Measurements from ENCODE around the gene CD55. TPM values are rescaled to one million over a fixed set of nuclear protein-coding genes. Genes with fewer than 3 reads are reported as not detected.
A peak's percentile ranks its signal among the peaks of the same experiment; 100 is the strongest.

The CD55 gene
- total RNA-seq, 1 donor from 2014 or later = 356 TPM

GRCh38 chr1:207312604-207312920 is 8.9 kb upstream of the CD55 start:
- Histone ChIP-seq H3K9me3 (no peaks in the 10 kb centered on the region), H3K36me3 (no peaks in the 10 kb centered on the region), H3K4me3 (no peak overlapping the region), H3K27ac (no peak overlapping the region), H3K27me3 (ENCODE audit: low read depth) (no peaks in the 10 kb centered on the region), H3K4me1 (peaks cover 46% of the 10 kb centered on the region)
- intact Hi-C loops (cut with DNase I) = no loop called here
- TF ChIP-seq, protein P1, sequence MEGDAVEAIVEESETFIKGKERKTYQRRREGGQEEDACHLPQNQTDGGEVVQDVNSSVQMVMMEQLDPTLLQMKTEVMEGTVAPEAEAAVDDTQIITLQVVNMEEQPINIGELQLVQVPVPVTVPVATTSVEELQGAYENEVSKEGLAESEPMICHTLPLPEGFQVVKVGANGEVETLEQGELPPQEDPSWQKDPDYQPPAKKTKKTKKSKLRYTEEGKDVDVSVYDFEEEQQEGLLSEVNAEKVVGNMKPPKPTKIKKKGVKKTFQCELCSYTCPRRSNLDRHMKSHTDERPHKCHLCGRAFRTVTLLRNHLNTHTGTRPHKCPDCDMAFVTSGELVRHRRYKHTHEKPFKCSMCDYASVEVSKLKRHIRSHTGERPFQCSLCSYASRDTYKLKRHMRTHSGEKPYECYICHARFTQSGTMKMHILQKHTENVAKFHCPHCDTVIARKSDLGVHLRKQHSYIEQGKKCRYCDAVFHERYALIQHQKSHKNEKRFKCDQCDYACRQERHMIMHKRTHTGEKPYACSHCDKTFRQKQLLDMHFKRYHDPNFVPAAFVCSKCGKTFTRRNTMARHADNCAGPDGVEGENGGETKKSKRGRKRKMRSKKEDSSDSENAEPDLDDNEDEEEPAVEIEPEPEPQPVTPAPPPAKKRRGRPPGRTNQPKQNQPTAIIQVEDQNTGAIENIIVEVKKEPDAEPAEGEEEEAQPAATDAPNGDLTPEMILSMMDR (IDR thresholded peaks at IDR 0.05) = no peak
- DNase-seq (no peak), ATAC-seq (no peak)

DNA sequence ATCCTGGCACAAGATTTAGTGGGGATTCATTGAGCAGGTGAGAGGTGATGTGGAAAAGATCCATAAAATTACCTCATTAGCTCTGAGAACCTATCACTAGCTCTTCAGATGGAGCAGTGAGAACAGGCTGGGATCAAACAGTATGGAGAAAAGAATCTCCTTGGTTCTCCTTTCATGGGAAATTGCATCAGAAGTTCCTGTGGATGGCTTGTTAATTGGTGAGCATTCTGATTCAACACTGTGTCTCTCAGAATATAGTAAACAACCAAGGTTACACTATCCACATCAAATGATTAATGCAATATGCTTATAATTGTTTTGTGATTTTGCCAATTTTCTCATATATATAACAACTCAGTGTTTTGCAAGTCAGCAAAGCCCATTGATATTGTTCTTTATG is 8.3 kb upstream of the CD55 start:
- TF ChIP-seq, protein P1 (IDR thresholded peaks at IDR 0.05) = no peak
- H3K9me3 ChIP-seq = no peaks in the 10 kb centered on the region
- H3K4me3 ChIP-seq = no peak overlapping the region
- H3K27me3 ChIP-seq (ENCODE audit: low read depth) = no peaks in the 10 kb centered on the region
- no peaks in the 10 kb centered on the region for H3K36me3 ChIP-seq
- peaks cover 52% of the 10 kb centered on the region for H3K4me1 ChIP-seq
- no peak for DNase-seq
- no peak overlapping the region for H3K27ac ChIP-seq
- intact Hi-C loops (cut with DNase I) = no loop called here
- no peak for ATAC-seq

- Histone ChIP-seq H3K27ac (no peak overlapping the region), H3K4me1 (peaks cover 36% of the 10 kb centered on the region)
- no peak for ATAC-seq
Observed at GRCh38 chr1:207314816-207315215, 6.7 kb upstream of the CD55 start.

GRCh38 chr1:207315435-207315834 is 6.0 kb upstream of the CD55 start:
- H3K4me3 ChIP-seq = no peak overlapping the region
- no peaks in the 10 kb centered on the region for H3K9me3 ChIP-seq
- intact Hi-C loops (cut with DNase I) = no loop called here
- ATAC-seq (no peak), DNase-seq (no peak)
- H3K36me3 ChIP-seq = no peaks in the 10 kb centered on the region
- no peak overlapping the region for H3K27ac ChIP-seq
- H3K27me3 ChIP-seq (ENCODE audit: low read depth) = no peaks in the 10 kb centered on the region
- TF ChIP-seq, protein P1 (IDR thresholded peaks at IDR 0.05) = no peak
- peaks cover 30% of the 10 kb centered on the region for H3K4me1 ChIP-seq

More at GRCh38 chr1:207314816-207315215, 6.7 kb upstream of the CD55 start:
- H3K4me3 ChIP-seq = no peak overlapping the region
- no peaks in the 10 kb centered on the region for H3K27me3 ChIP-seq (ENCODE audit: low read depth)
- no peaks in the 10 kb centered on the region for H3K36me3 ChIP-seq
- TF ChIP-seq, protein P1 (IDR thresholded peaks at IDR 0.05) = no peak
- intact Hi-C loops (cut with DNase I) = no loop called here
- H3K9me3 ChIP-seq = no peaks in the 10 kb centered on the region
- DNase-seq = no peak

GRCh38 chr1:207316141-207316540 is 5.3 kb upstream of the CD55 start:
- no peak overlapping the region for H3K27ac ChIP-seq
- intact Hi-C loops (cut with DNase I) = no loop called here
- no peaks in the 10 kb centered on the region for H3K27me3 ChIP-seq (ENCODE audit: low read depth)
- TF ChIP-seq, protein P1 (IDR thresholded peaks at IDR 0.05) = no peak
- no peak for ATAC-seq
- H3K4me3 ChIP-seq = no peak overlapping the region
- no peaks in the 10 kb centered on the region for H3K9me3 ChIP-seq
- DNase-seq = peak; percentile 57
- peaks cover 28% of the 10 kb centered on the region for H3K4me1 ChIP-seq
- H3K36me3 ChIP-seq = no peaks in the 10 kb centered on the region
